Epithelial cell of prostate (primary cell): ENCODE data around the gene PNPLA7.

ENCODE experiments used
- DNase-seq: peaks from one replicate; pipeline ENCODE4 v3.0.0-alpha.2; 2011; ENCODE audit warnings: low read depth, low spot score
- H3K27ac ChIP-seq: fragments of 450-650 bp; 2 replicates; pipeline ENCODE4 v1.5.1; 2017; ENCODE audit warnings: mild to moderate bottlenecking

Gene PNPLA7

GRCh38 chr9:137465000-137465719 is 85.0 kb downstream of the PNPLA7 start:
- no peak for DNase-seq
- H3K27ac ChIP-seq = no peak overlapping the region

- no peak overlapping the region for H3K27ac ChIP-seq
- DNase-seq = no peak
Observed at GRCh38 chr9:137464291-137464999, 85.8 kb downstream of the PNPLA7 start.

GRCh38 chr9:137463931-137464290 is 86.3 kb downstream of the PNPLA7 start:
- no peak for DNase-seq
- H3K27ac ChIP-seq = no peak overlapping the region

GRCh38 chr9:137462986-137463930 is 86.9 kb downstream of the PNPLA7 start:
- no peak overlapping the region for H3K27ac ChIP-seq
- DNase-seq = no peak

GRCh38 chr9:137462396-137462985 is 87.7 kb downstream of the PNPLA7 start:
- no peak overlapping the region for H3K27ac ChIP-seq
- no peak for DNase-seq

GRCh38 chr9:137461663-137462395 is 88.4 kb downstream of the PNPLA7 start:
- no peak overlapping the region for H3K27ac ChIP-seq
- no peak for DNase-seq

GRCh38 chr9:137461316-137461662 is 88.9 kb downstream of the PNPLA7 start:
- no peak for DNase-seq
- no peak overlapping the region for H3K27ac ChIP-seq

- DNase-seq = no peak
- H3K27ac ChIP-seq = no peak overlapping the region
Observed at GRCh38 chr9:137460363-137461315, 89.6 kb downstream of the PNPLA7 start.

- no peak for DNase-seq
- no peak overlapping the region for H3K27ac ChIP-seq
Observed at GRCh38 chr9:137459601-137460362, 90.4 kb downstream of the PNPLA7 start.

GRCh38 chr9:137459152-137459600 is 91.0 kb downstream of the PNPLA7 start, which contains the start of gene NSMF:
NSMF (minus strand) TSS chr9:137459334; CDS start chr9:137459102, 232 bp downstream.
- peak; percentile 26 for DNase-seq
- H3K27ac ChIP-seq = peak within 1 kb of the TSS; percentile 23

- DNase-seq = no peak
- peak overlapping the region; percentile 23 for H3K27ac ChIP-seq
Observed at GRCh38 chr9:137458194-137459151, 91.7 kb downstream of the PNPLA7 start.

- no peak for DNase-seq
- no peak overlapping the region for H3K27ac ChIP-seq
Observed at GRCh38 chr9:137457406-137458193, 92.6 kb downstream of the PNPLA7 start.

GRCh38 chr9:137456864-137457405 is 93.3 kb downstream of the PNPLA7 start:
- no peak for DNase-seq
- no peak overlapping the region for H3K27ac ChIP-seq

GRCh38 chr9:137456061-137456863 is 93.9 kb downstream of the PNPLA7 start:
- H3K27ac ChIP-seq = no peak overlapping the region
- no peak for DNase-seq
